HG03521 (cell line): ENCODE data around the gene LGR6.
"Not testable (repeated sequence)": the region's sequence is repeated elsewhere in the genome, so short reads cannot be mapped to it uniquely, and the experiment has no call there.

Experiments used
- ATAC-seq: cut with Tn5 transposase; IDR thresholded peaks from one replicate; pipeline ENCODE4 v1.9.1; 2021; ENCODE audit warnings: mild to moderate bottlenecking, moderate library complexity; ENCODE audit not compliant: unreplicated experiment

The LGR6 gene

GRCh38 chr1:202158810-202159533, 34.6 kb upstream of the LGR6 start:
- no peak for ATAC-seq

DNA sequence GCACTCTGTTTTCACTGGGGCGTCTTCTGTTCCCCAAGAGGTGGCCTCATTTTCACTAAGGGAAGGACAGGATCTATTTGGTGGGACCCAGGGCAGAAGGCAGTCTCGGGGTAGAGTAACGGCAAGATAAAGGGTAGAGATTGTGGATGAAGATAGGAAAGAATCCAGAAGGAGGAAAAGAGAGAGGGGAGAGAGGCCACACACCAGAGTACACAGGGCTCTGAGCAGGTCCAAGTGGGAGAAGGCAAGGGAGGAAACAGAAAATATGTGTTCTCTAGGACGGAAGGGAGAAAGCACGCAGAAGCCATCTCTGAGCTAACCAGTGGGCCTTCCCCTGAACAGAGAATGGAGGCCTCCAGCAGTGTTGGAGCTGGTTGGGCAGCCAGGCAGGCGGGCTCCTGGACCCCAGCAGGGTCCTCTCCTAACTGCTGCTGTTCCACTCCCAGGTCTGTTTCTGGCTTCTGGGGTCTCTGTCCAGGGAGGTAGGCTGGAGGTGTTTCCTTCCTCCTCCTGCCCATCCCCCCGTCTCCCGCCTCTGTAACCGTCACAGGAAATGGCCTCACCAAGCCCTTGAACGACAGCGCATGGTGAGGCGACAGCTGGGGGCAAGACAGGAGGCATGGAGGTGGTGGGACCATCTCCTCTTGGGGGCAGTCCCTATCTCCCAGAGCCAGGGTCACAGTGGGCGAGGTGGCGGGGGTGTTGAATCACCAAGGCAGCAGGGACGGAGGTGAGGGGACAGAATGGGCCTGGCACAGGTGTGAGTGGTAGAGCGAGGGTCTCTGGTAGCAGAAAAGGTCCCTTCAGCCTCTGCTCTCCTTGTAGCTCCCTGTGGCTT, 33.8 kb upstream of the LGR6 start:
- no peak for ATAC-seq

DNA sequence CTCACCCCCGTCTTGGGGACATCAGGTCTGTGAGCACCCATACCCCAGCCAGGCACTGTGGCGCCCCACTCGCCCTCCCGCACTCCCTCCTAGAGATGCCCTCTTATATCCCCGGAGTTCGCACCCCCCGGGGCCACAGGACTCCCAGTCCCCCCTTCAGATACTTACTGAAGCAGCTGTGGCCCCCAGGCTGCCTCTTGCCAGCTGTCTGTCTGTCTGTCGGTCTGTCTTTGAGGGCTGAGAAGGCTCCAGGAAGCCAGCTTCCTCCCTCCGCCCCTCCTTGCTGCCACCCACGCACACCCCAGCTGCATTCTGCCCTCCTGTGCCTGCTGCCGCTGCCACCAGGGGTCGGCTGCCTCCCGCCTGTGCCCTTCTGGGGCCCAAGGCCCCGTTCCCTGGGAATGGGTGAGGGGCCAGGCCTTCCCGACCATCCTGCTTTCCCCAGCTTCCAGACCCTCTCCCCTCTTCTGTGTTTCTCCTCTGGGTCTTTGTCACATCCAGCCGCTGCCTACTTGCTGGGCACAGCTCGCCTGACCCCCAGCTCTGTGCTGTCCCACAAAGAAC, 33.1 kb upstream of the LGR6 start, which contains the start of gene PTPN7:
TSS of gene PTPN7 (minus strand) at position 226 of the 564 bp plus-strand sequence. CDS start 1,200 bp downstream, outside the sequence.
- ATAC-seq = no peak

- no peak for ATAC-seq
Observed at GRCh38 chr1:202161151-202162046, 32.2 kb upstream of the LGR6 start.

GRCh38 chr1:202162047-202162417, 31.6 kb upstream of the LGR6 start:
- ATAC-seq = no peak

- no peak for ATAC-seq
Observed at GRCh38 chr1:202162418-202163280, 30.9 kb upstream of the LGR6 start.

GRCh38 chr1:202163281-202164270, 30.0 kb upstream of the LGR6 start:
- no peak for ATAC-seq

DNA sequence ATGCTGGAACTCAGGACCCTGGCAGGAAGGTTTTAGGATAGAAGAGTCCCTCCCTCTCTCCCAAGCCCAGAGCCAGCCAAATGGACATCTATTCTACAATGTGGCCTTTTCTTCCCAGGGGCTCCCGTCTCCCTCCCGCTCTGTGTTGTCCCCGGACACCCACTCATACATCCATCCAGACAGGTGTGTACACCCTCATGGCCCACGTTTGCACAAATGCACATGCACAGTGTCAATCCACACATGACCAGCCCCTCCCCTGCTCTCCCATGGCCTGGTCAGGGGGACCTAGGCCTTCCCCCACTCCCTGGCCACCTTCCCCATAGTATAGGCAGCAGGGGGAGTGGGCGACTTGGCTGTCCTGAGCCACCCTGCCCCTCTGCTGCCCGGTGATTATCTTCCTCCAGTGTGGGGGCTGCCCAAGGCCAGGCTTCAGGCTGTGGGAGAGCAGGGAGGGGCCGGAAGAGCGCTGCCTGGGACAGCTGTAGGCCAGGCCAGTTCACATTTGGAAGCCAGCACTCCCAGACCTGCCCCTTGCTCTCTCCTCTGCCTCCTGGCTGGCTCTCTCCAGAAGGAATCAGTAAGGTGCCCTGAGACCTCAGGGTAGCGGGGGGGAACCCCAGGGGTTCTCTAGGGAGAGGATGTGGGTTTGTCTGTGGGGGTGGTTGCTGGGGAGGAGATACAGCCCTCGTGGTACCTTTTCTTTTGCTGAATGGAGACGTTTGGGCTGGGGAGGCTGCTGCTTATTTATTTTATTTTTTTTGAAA, 29.1 kb upstream of the LGR6 start:
- ATAC-seq = peak; percentile 61

- no peak for ATAC-seq
Observed at GRCh38 chr1:202165267-202165941, 28.2 kb upstream of the LGR6 start.

GRCh38 chr1:202165942-202166843, 27.4 kb upstream of the LGR6 start:
- no peak for ATAC-seq

GRCh38 chr1:202167054-202167453, 26.5 kb upstream of the LGR6 start:
- not testable (repeated sequence) for ATAC-seq

- no peak for ATAC-seq
Observed at GRCh38 chr1:202167708-202168415, 25.7 kb upstream of the LGR6 start.

GRCh38 chr1:202168861-202169260, 24.7 kb upstream of the LGR6 start:
- no peak for ATAC-seq

GRCh38 chr1:202170726-202171125, 22.9 kb upstream of the LGR6 start:
- no peak for ATAC-seq

DNA sequence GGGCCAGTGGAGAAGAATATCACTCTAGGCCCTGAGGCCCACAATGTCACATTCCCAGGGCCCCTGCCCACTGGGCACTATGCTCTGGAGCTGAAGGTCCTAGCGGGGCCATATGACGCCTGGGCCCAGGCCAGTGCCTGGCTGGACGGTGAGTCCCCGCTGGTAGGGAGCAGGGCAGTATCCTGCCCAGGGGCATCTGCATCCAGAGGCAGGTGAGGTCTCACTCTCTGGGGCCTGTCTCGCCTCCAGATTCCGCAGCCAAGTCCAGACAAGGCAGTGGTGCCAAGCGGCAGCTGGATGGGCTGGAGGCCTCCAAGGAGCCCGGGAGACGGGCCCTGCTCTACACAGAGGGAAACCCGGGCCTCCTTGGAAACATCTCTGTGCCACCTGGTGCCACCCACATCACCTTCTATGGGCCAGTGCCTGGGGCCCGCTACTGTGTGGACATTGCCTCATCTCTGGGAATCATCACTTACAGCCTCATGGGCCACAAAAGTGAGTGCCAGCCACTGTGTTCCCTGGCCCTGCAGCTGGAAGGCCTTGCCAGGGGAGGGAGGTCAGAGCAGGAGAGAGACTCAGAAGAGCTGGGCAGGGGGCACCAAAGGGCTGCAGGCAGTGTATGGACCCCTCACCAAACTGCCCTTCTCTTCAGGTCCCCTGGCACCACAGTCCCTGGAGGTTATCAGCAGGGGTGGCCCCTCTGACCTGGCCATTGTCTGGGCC, 22.1 kb upstream of the LGR6 start:
- no peak for ATAC-seq
